T-cell (primary cell): ENCODE measurements around the gene PARP12. TPM values are rescaled to one million over a fixed set of nuclear protein-coding genes. Genes with fewer than 3 reads are reported as not detected.
A peak's percentile ranks its signal among the peaks of the same experiment; 100 is the strongest.

ENCODE experiments used
- ATAC-seq, 4 experiments: fragments of 200-7000 bp in 3 of 4; fragments of 150-1000 bp in 1 of 4; cut with Tn5 transposase; replicated peaks in 1 of 4; 1 replicate in 3 of 4; 2 replicates in 1 of 4; pipeline ENCODE4 v1.10.0; 2021; ENCODE audit warnings: moderate library complexity in 3 of 4, mild to moderate bottlenecking in 2 of 4, moderate number of reproducible peaks in 1 of 4
- CTCF ChIA-PET, 2 donors: fragments of 300-600 bp; sonication (Branson Sonifier 250); formaldehyde crosslinking; loops; one replicate each; lab custom pipeline; 2022; ENCODE audit warnings: antibody characterized with exemption in 2 of 2; lab: Charles Lee
- POLR2A ChIA-PET, 2 donors: fragments of 300-600 bp; sonication (Branson Sonifier 250); formaldehyde crosslinking; loops; one replicate each; lab custom pipeline; 2022; ENCODE audit warnings: antibody characterized with exemption in 2 of 2; lab: Charles Lee
- DNase-seq, 35 experiments: peaks; one replicate each; pipeline versions ENCODE4 v3.0.0 to v3.0.0-alpha.2; 2013 to 2023
- H3K27ac ChIP-seq: one replicate; pipeline ENCODE4 v1.5.1; 2013; ENCODE audit warnings: low read length
- H3K27me3 ChIP-seq, 2 experiments: replicated peaks in 1 of 2; 1 replicate in 1 of 2; 2 replicates in 1 of 2; pipeline versions ENCODE4 v1.6.1 to v1.7.0; 2013; ENCODE audit warnings: low read length in 1 of 2, mixed read lengths in 1 of 2; ENCODE audit not compliant: control insufficient read depth in 2 of 2, insufficient read depth in 2 of 2; ENCODE audit errors: extremely low read depth in 1 of 2
- H3K36me3 ChIP-seq, 2 donors: 1 replicate in 1 of 2; 2 replicates in 1 of 2; pipeline versions ENCODE4 v1.6.1 to v1.7.0; 2013; ENCODE audit warnings: low read length in 1 of 2; ENCODE audit not compliant: control insufficient read depth in 2 of 2, insufficient read depth in 1 of 2; ENCODE audit errors: extremely low read depth in 1 of 2
- H3K4me1 ChIP-seq, 2 experiments: 1 replicate in 1 of 2; 2 replicates in 1 of 2; pipeline versions ENCODE4 v1.6.1 to v1.7.0; 2013; ENCODE audit warnings: low read length in 2 of 2, mixed read lengths in 1 of 2; ENCODE audit not compliant: insufficient read depth in 2 of 2, control insufficient read depth in 1 of 2; ENCODE audit errors: extremely low read depth in 1 of 2
- H3K4me3 ChIP-seq, 2 donors: 1 replicate in 1 of 2; 2 replicates in 1 of 2; pipeline versions ENCODE4 v1.5.1 to v1.7.0; 2013; ENCODE audit warnings: mild to moderate bottlenecking in 2 of 2, low read length in 1 of 2, moderate library complexity in 1 of 2; ENCODE audit not compliant: control insufficient read depth in 1 of 2; ENCODE audit errors: extremely low read depth in 1 of 2
- H3K9me3 ChIP-seq: 2 replicates; pipeline ENCODE4 v1.7.0; 2013
- H3K27ac Mint-ChIP-seq, 2 donors: one replicate each; pipeline ENCODE4 v1.8.0; 2020 to 2021; ENCODE audit warnings: mild to moderate bottlenecking in 2 of 2, mixed read lengths in 2 of 2
- H3K27me3 Mint-ChIP-seq, 2 donors: one replicate each; pipeline ENCODE4 v1.8.0; 2021 to 2022; ENCODE audit warnings: mixed read lengths in 2 of 2
- H3K36me3 Mint-ChIP-seq: one replicate; pipeline ENCODE4 v1.8.0; 2021; ENCODE audit warnings: mixed read lengths
- H3K4me1 Mint-ChIP-seq, 3 donors: one replicate each; pipeline ENCODE4 v1.8.0; 2020 to 2022; ENCODE audit warnings: mixed read lengths in 3 of 3, mild to moderate bottlenecking in 1 of 3
- H3K4me3 Mint-ChIP-seq, 3 donors: one replicate each; pipeline ENCODE4 v1.8.0; 2020 to 2022; ENCODE audit warnings: mild to moderate bottlenecking in 3 of 3, mixed read lengths in 3 of 3, moderate library complexity in 3 of 3
- H3K9me3 Mint-ChIP-seq, 3 donors: one replicate each; pipeline ENCODE4 v1.8.0; 2020 to 2022; ENCODE audit warnings: mixed read lengths in 3 of 3
- WGBS: methylation state at CpG from one replicate; pipeline ENCODE4 v1.1.5; 2013; ENCODE audit warnings: missing lambda C conversion rate; ENCODE audit not compliant: insufficient coverage; 5-methylcytosine and 5-hydroxymethylcytosine counted together
- total RNA-seq, 35 experiments: library from RNA in 6 of 35; stranded (reverse) in 6 of 35; fragments of 120-200 nt in 1 of 35; gene quantifications; one replicate each; pipeline versions ENCODE4 v1.2.1 to v1.2.4 and lab custom pipeline; 2013 to 2026

The PARP12 gene
- total RNA-seq, 5 donors from 2014 or later (not counting 1 experiment from before 2014, with no cell fraction given) = 104 to 129 (median 108) TPM

GRCh38 chr7:140051820-140052219, 10.9 kb downstream of the PARP12 start:
- Histone ChIP-seq H3K9me3 (no peaks in the 10 kb centered on the region), H3K27ac (no peak overlapping the region), H3K36me3 (peaks cover 5 to 44% of the 10 kb centered on the region in 2 donors), H3K4me1 (peaks cover 0 to 8% of the 10 kb centered on the region in 2 experiments), H3K4me3 (no peak overlapping the region), H3K27me3 (no peaks in the 10 kb centered on the region)
- Mint-ChIP-seq H3K4me3 (no peak overlapping the region), H3K27ac (no peak overlapping the region), H3K36me3 (peaks cover 68% of the 10 kb centered on the region), H3K27me3 (no peaks in the 10 kb centered on the region), H3K4me1 (peaks cover 44 to 65% (median 50%) of the 10 kb centered on the region in 3 donors), H3K9me3 (no peaks in the 10 kb centered on the region)
- ATAC-seq = no peak
- DNase-seq = no peak
- CTCF ChIA-PET = no interaction called here
- POLR2A ChIA-PET = interaction anchor here in 1 of 2 donors (0.7 kb wide), 1 partner anchor 1931 kb away, joined by 3 read pairs; no protein-coding TSS in a partner anchor

GRCh38 chr7:140050100-140050499, 12.7 kb downstream of the PARP12 start:
- H3K36me3 Mint-ChIP-seq = peaks cover 66% of the 10 kb centered on the region
- Histone ChIP-seq H3K4me1 (peaks cover 0 to 8% of the 10 kb centered on the region in 2 experiments), H3K27ac (no peak overlapping the region), H3K4me3 (no peak overlapping the region), H3K27me3 (no peaks in the 10 kb centered on the region), H3K9me3 (no peaks in the 10 kb centered on the region), H3K36me3 (peaks cover 0 to 49% of the 10 kb centered on the region in 2 donors)
- peaks cover 31 to 47% (median 35%) of the 10 kb centered on the region in 3 donors for H3K4me1 Mint-ChIP-seq
- no CpG with 5 or more reads among the region's 3 CpGs for WGBS
- H3K27me3 Mint-ChIP-seq = no peaks in the 10 kb centered on the region
- DNase-seq = no peak
- H3K27ac Mint-ChIP-seq = peak overlapping the region in 1 of 2 donors; percentile 50
- no peak for ATAC-seq
- POLR2A ChIA-PET = no interaction called here
- H3K4me3 Mint-ChIP-seq = no peak overlapping the region
- H3K9me3 Mint-ChIP-seq = no peaks in the 10 kb centered on the region
- CTCF ChIA-PET = no interaction called here

GRCh38 chr7:140049339-140050024, 13.3 kb downstream of the PARP12 start:
- H3K36me3 ChIP-seq = peaks cover 0 to 49% of the 10 kb centered on the region in 2 donors

GRCh38 chr7:140048989-140049338, 13.8 kb downstream of the PARP12 start:
- ATAC-seq (no peak), DNase-seq (no peak)
- Mint-ChIP-seq H3K36me3 (peaks cover 60% of the 10 kb centered on the region), H3K4me3 (no peak overlapping the region), H3K27ac (no peak overlapping the region), H3K27me3 (no peaks in the 10 kb centered on the region), H3K4me1 (peaks cover 20 to 36% (median 23%) of the 10 kb centered on the region in 3 donors), H3K9me3 (no peaks in the 10 kb centered on the region)
- H3K4me3 ChIP-seq = no peak overlapping the region
- ChIA-PET POLR2A (no interaction called here), CTCF (no interaction called here)
- no peaks in the 10 kb centered on the region for H3K27me3 ChIP-seq
- WGBS = 100% methylated on average over 1 of the region's 1 CpG
- peaks cover 0 to 47% of the 10 kb centered on the region in 2 donors for H3K36me3 ChIP-seq
- no peaks in the 10 kb centered on the region for H3K4me1 ChIP-seq
- no peak overlapping the region for H3K27ac ChIP-seq
- H3K9me3 ChIP-seq = no peaks in the 10 kb centered on the region

More at GRCh38 chr7:140049339-140050024, 13.3 kb downstream of the PARP12 start:
- 90% methylated on average over 5 of the region's 5 CpGs for WGBS
- DNase-seq (no peak), ATAC-seq (no peak)
- peak overlapping the region in 1 of 2 donors; percentile 9 for H3K27ac Mint-ChIP-seq
- no peaks in the 10 kb centered on the region for H3K9me3 Mint-ChIP-seq
- H3K36me3 Mint-ChIP-seq = peaks cover 62% of the 10 kb centered on the region
- peaks cover 25 to 41% (median 29%) of the 10 kb centered on the region in 3 donors for H3K4me1 Mint-ChIP-seq
- no peak overlapping the region for H3K27ac ChIP-seq
- H3K27me3 Mint-ChIP-seq = no peaks in the 10 kb centered on the region
- ChIA-PET POLR2A (no interaction called here), CTCF (no interaction called here)
- peaks cover 0 to 5% of the 10 kb centered on the region in 2 experiments for H3K4me1 ChIP-seq
- no peaks in the 10 kb centered on the region for H3K27me3 ChIP-seq
- H3K4me3 Mint-ChIP-seq = no peak overlapping the region
- H3K9me3 ChIP-seq = no peaks in the 10 kb centered on the region
- H3K4me3 ChIP-seq = no peak overlapping the region

- DNase-seq (no peak), ATAC-seq (no peak)
- 100% methylated on average over 1 of the region's 4 CpGs for WGBS
- H3K9me3 Mint-ChIP-seq = no peaks in the 10 kb centered on the region
- no peaks in the 10 kb centered on the region for H3K9me3 ChIP-seq
- ChIA-PET CTCF (no interaction called here), POLR2A (no interaction called here)
- H3K36me3 ChIP-seq = peaks cover 0 to 47% of the 10 kb centered on the region in 2 donors
- no peaks in the 10 kb centered on the region for H3K27me3 Mint-ChIP-seq
- H3K4me1 ChIP-seq = no peaks in the 10 kb centered on the region
- H3K4me3 Mint-ChIP-seq = no peak overlapping the region
- peaks cover 13 to 29% (median 17%) of the 10 kb centered on the region in 3 donors for H3K4me1 Mint-ChIP-seq
- no peak overlapping the region for H3K27ac ChIP-seq
- H3K4me3 ChIP-seq = no peak overlapping the region
- H3K36me3 Mint-ChIP-seq = peaks cover 57% of the 10 kb centered on the region
- peak overlapping the region in 1 of 2 donors; percentile 40 for H3K27ac Mint-ChIP-seq
- no peaks in the 10 kb centered on the region for H3K27me3 ChIP-seq
Measured at GRCh38 chr7:140048138-140048537, 14.6 kb downstream of the PARP12 start.

GRCh38 chr7:140047197-140047596, 15.6 kb downstream of the PARP12 start:
- CTCF ChIA-PET = no interaction called here
- Histone ChIP-seq H3K27me3 (no peaks in the 10 kb centered on the region), H3K4me3 (no peak overlapping the region), H3K27ac (no peak overlapping the region), H3K36me3 (peaks cover 2 to 48% of the 10 kb centered on the region in 2 donors), H3K4me1 (no peaks in the 10 kb centered on the region), H3K9me3 (no peaks in the 10 kb centered on the region)
- DNase-seq (no peak), ATAC-seq (no peak)
- POLR2A ChIA-PET = no interaction called here
- Mint-ChIP-seq H3K4me1 (peaks cover 11 to 21% (median 17%) of the 10 kb centered on the region in 3 donors), H3K4me3 (no peak overlapping the region), H3K9me3 (no peaks in the 10 kb centered on the region), H3K27ac (no peak overlapping the region), H3K36me3 (peaks cover 53% of the 10 kb centered on the region), H3K27me3 (no peaks in the 10 kb centered on the region)
- WGBS = no CpG with 5 or more reads among the region's 3 CpGs
